ENCODE results near the gene STAC3.
"Not testable (repeated sequence)": the region's sequence is repeated elsewhere in the genome, so short reads cannot be mapped to it uniquely, and the experiment has no call there.

STAC3 gene

GRCh38 chr12:57250956-57251355, at the start of gene STAC3:
Gene STAC3 (minus strand): TSS chr12:57251187. CDS start chr12:57249636, 1,551 bp downstream.
- no peak for DNase-seq

- no peak for DNase-seq
Observed at GRCh38 chr12:57299514-57300016, 48.6 kb upstream of the STAC3 start.

GRCh38 chr12:57296291-57296690, 45.3 kb upstream of the STAC3 start:
- no peak for DNase-seq

GRCh38 chr12:57282073-57282472, 31.1 kb upstream of the STAC3 start:
- not testable (repeated sequence) for DNase-seq

GRCh38 chr12:57280211-57281062, 29.4 kb upstream of the STAC3 start:
- peak; percentile 63 for DNase-seq

- DNase-seq: no peak
Observed at GRCh38 chr12:57278465-57279381, 27.7 kb upstream of the STAC3 start.

GRCh38 chr12:57276935-57277563, 26.1 kb upstream of the STAC3 start:
- no peak for DNase-seq

- DNase-seq: not testable (repeated sequence)
Observed at GRCh38 chr12:57276233-57276632, 25.2 kb upstream of the STAC3 start.

- DNase-seq: no peak
Observed at GRCh38 chr12:57273516-57273915, 22.5 kb upstream of the STAC3 start.

- DNase-seq: no peak
Observed at GRCh38 chr12:57272337-57273151, 21.6 kb upstream of the STAC3 start.

- DNase-seq: no peak
Observed at GRCh38 chr12:57270966-57271470, 20.0 kb upstream of the STAC3 start.

GRCh38 chr12:57268264-57268663, 17.3 kb upstream of the STAC3 start:
- no peak for DNase-seq

GRCh38 chr12:57266681-57267080, 15.7 kb upstream of the STAC3 start:
- no peak for DNase-seq

GRCh38 chr12:57263096-57263495, 12.1 kb upstream of the STAC3 start:
- DNase-seq: no peak

- DNase-seq: no peak
Observed at GRCh38 chr12:57262126-57262822, 11.3 kb upstream of the STAC3 start.

- DNase-seq: no peak
Observed at GRCh38 chr12:57261428-57261865, 10.5 kb upstream of the STAC3 start.

- no peak for DNase-seq
Observed at GRCh38 chr12:57260366-57260765, 9.4 kb upstream of the STAC3 start.

GRCh38 chr12:57258977-57259970, 8.3 kb upstream of the STAC3 start:
- DNase-seq: no peak

GRCh38 chr12:57255916-57256315, 4.9 kb upstream of the STAC3 start:
- DNase-seq: no peak
